Chondrocyte (in vitro differentiated cells): ENCODE measurements around the gene UCP3. TPM values are rescaled to one million over a fixed set of nuclear protein-coding genes. Genes with fewer than 3 reads are reported as not detected.

Source experiments
- DNase-seq: peaks from one replicate; pipeline ENCODE4 v3.0.0; 2021; ENCODE audit warnings: mixed read lengths, low spot score
- H3K27ac Mint-ChIP-seq: one replicate; pipeline ENCODE4 v1.8.0; 2021; ENCODE audit warnings: mild to moderate bottlenecking, moderate library complexity, mixed read lengths; ENCODE audit not compliant: unreplicated experiment
- H3K27me3 Mint-ChIP-seq: 2 replicates; pipeline ENCODE4 v1.8.0; 2021; ENCODE audit warnings: low read depth, mixed read lengths
- H3K36me3 Mint-ChIP-seq: 2 replicates; pipeline ENCODE4 v1.8.0; 2021; ENCODE audit warnings: low read depth, mixed read lengths
- H3K4me1 Mint-ChIP-seq: 2 replicates; pipeline ENCODE4 v1.8.0; 2021; ENCODE audit warnings: low read depth, mild to moderate bottlenecking, mixed read lengths
- H3K4me3 Mint-ChIP-seq: one replicate; pipeline ENCODE4 v1.8.0; 2021; ENCODE audit warnings: mild to moderate bottlenecking, moderate library complexity, mixed read lengths; ENCODE audit not compliant: unreplicated experiment
- H3K9me3 Mint-ChIP-seq: 2 replicates; pipeline ENCODE4 v1.8.0; 2021; ENCODE audit warnings: low read depth, mixed read lengths
- total RNA-seq: library from RNA; stranded (reverse); gene quantifications from 3 replicates; pipeline ENCODE4 v1.2.1, GENCODE V29; 2021
- TF ChIP-seq, protein P1 (sequence below): fragments of 200-600 bp; sonication (generic); IDR thresholded peaks from 2 replicates; pipeline ENCODE4 v1.5.0; 2021; ENCODE audit warnings: antibody characterized with exemption, mild to moderate bottlenecking, moderate library complexity

Gene UCP3
- total RNA-seq, 1 donor from 2014 or later, result 0.47 TPM

DNA sequence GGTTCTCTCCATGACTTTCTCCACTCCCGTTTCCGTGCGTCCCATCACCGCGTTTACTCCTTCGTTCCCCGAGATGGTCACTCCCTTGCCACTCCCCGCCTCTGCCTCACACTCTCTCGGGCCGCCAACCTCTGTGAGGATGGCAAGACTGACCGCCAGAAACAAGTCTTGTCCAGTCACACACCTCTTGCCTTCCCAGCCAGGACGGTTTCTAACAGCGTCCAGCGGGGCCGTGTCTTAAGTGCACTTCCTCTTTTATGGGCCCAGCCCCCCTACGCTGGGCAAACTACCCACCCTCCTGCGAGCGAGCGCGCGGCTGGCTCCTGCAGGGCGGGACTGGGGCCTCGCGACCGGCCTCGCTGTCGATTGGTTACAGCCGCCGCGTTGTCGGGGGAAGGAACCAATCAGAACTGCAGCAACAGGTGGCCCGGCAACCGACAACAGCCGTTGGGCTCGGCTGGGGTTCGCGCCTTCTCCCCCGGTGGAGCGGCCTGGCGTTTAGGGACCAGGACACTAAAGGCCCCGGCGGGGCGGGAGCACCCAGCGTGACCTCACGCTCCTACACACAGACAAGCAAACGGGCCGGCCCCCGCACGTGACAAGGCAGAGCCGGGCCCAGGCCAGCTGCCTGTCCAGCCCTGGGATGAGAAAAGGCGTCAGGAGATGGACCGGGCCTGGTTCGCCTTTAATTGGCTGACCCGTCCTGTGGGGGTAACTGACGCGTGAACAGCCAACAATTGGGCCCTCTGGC lies 25.7 kb downstream of the UCP3 start:
- TF ChIP-seq, protein P1, sequence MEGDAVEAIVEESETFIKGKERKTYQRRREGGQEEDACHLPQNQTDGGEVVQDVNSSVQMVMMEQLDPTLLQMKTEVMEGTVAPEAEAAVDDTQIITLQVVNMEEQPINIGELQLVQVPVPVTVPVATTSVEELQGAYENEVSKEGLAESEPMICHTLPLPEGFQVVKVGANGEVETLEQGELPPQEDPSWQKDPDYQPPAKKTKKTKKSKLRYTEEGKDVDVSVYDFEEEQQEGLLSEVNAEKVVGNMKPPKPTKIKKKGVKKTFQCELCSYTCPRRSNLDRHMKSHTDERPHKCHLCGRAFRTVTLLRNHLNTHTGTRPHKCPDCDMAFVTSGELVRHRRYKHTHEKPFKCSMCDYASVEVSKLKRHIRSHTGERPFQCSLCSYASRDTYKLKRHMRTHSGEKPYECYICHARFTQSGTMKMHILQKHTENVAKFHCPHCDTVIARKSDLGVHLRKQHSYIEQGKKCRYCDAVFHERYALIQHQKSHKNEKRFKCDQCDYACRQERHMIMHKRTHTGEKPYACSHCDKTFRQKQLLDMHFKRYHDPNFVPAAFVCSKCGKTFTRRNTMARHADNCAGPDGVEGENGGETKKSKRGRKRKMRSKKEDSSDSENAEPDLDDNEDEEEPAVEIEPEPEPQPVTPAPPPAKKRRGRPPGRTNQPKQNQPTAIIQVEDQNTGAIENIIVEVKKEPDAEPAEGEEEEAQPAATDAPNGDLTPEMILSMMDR, result no peak
- peak overlapping the region; percentile 97 for H3K27ac Mint-ChIP-seq
- H3K36me3 Mint-ChIP-seq, result no peaks in the 10 kb centered on the region
- peaks cover 39% of the 10 kb centered on the region for H3K4me1 Mint-ChIP-seq
- H3K27me3 Mint-ChIP-seq, result no peaks in the 10 kb centered on the region
- H3K4me3 Mint-ChIP-seq, result peak overlapping the region; percentile 95
- no peaks in the 10 kb centered on the region for H3K9me3 Mint-ChIP-seq
- peak; percentile 95 for DNase-seq

GRCh38 chr11:73982595-73982989 lies 26.3 kb downstream of the UCP3 start, which contains the start of gene UCP2:
TSS of gene UCP2 (minus strand) at chr11:73982843. CDS start at chr11:73978378, 4,465 bp downstream.
- peaks cover 39% of the 10 kb centered on the region for H3K4me1 Mint-ChIP-seq
- no peaks in the 10 kb centered on the region for H3K9me3 Mint-ChIP-seq
- H3K4me3 Mint-ChIP-seq, result peak within 1 kb of the TSS; percentile 95
- no peaks in the 10 kb centered on the region for H3K27me3 Mint-ChIP-seq
- H3K36me3 Mint-ChIP-seq, result no peaks in the 10 kb centered on the region
- peak within 1 kb of the TSS; percentile 97 for H3K27ac Mint-ChIP-seq
- peak; percentile 93 for DNase-seq
- TF ChIP-seq, protein P1, result no peak

DNA sequence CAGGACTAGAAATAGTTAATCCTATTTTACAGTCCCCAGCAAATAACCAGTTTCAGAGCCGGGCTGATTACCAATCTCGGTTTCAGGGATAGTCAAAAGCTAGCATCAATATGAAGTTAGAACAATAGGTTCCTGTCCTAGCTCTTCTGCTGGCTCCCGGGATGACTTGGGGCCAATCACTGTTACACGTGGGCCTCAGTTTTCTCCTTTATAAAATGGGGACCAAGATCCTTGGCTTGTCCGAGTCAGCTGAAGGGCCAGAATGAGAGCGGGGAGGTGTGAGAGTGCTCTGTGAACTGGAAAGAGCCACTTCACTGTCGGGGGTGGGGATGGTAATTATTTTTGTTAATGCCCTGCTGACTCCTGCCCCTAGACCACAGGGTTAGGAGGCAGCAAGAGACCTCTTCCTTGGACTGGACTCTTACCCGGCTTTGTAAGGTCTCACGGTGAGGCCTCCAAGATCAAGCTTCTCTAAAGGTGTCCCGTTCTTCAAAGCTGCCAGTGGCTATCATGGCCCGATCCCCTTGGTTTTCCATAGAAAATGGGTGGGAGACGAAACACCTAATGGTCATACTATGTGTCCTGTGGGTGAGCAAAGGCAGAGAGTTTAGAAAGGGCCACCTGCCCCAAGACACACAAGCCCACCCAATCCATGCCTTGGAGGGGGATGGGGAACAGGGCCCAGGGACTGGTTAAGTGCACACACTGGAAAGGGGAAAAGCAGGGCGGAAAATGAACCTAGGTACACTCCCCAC lies 27.7 kb downstream of the UCP3 start:
- Mint-ChIP-seq H3K27me3 (no peaks in the 10 kb centered on the region), H3K27ac (no peak overlapping the region), H3K9me3 (no peaks in the 10 kb centered on the region), H3K36me3 (peaks cover 6% of the 10 kb centered on the region), H3K4me3 (peak overlapping the region; percentile 95), H3K4me1 (peaks cover 39% of the 10 kb centered on the region)
- DNase-seq, result peak; percentile 25
- TF ChIP-seq, protein P1, result no peak

- peaks cover 39% of the 10 kb centered on the region for H3K4me1 Mint-ChIP-seq
- DNase-seq, result peak; percentile 42
- no peaks in the 10 kb centered on the region for H3K27me3 Mint-ChIP-seq
- H3K36me3 Mint-ChIP-seq, result peaks cover 8% of the 10 kb centered on the region
- TF ChIP-seq, protein P1, result no peak
- no peak overlapping the region for H3K4me3 Mint-ChIP-seq
- no peak overlapping the region for H3K27ac Mint-ChIP-seq
- no peaks in the 10 kb centered on the region for H3K9me3 Mint-ChIP-seq
These were observed 28.6 kb downstream of the UCP3 start for GRCh38 chr11:73980001-73980961.
